Inferior parietal cortex (tissue), 1 donor: ENCODE data around the gene ACAP2.
"Not testable (repeated sequence)": the region's sequence is repeated elsewhere in the genome, so short reads cannot be mapped to it uniquely, and the experiment has no call there.

ENCODE experiments used
- DNase-seq: peaks from one replicate; pipeline ENCODE4 v3.0.0-alpha.2; 2016; ENCODE audit errors: extremely low spot score

Gene ACAP2

GRCh38 chr3:195394024-195394423, 48.8 kb downstream of the ACAP2 start:
- no peak for DNase-seq

GRCh38 chr3:195388380-195388779, 54.4 kb downstream of the ACAP2 start:
- no peak for DNase-seq

- no peak for DNase-seq
Measured at GRCh38 chr3:195386739-195387138, 56.1 kb downstream of the ACAP2 start.

- no peak for DNase-seq
Measured at GRCh38 chr3:195385526-195385925, 57.3 kb downstream of the ACAP2 start.

GRCh38 chr3:195384952-195385351, 57.9 kb downstream of the ACAP2 start:
- DNase-seq, result no peak

- no peak for DNase-seq
Measured at GRCh38 chr3:195372220-195372619, 70.6 kb downstream of the ACAP2 start.

- no peak for DNase-seq
Measured at GRCh38 chr3:195366200-195366925, 76.5 kb downstream of the ACAP2 start.

GRCh38 chr3:195365371-195365770, 77.4 kb downstream of the ACAP2 start:
- DNase-seq, result no peak

GRCh38 chr3:195357797-195358196, 85.0 kb downstream of the ACAP2 start:
- not testable (repeated sequence) for DNase-seq

GRCh38 chr3:195356151-195357086, 86.4 kb downstream of the ACAP2 start:
- DNase-seq, result peak; percentile 60

- DNase-seq, result not testable (repeated sequence)
Measured at GRCh38 chr3:195354009-195354408, 88.8 kb downstream of the ACAP2 start.

GRCh38 chr3:195352895-195353488, 89.8 kb downstream of the ACAP2 start:
- no peak for DNase-seq

- no peak for DNase-seq
Measured at GRCh38 chr3:195348426-195349115, 94.2 kb downstream of the ACAP2 start.

- DNase-seq, result no peak
Measured at GRCh38 chr3:195337747-195338146, 105.1 kb downstream of the ACAP2 start.

GRCh38 chr3:195334967-195335366, 107.9 kb downstream of the ACAP2 start:
- DNase-seq, result no peak

- no peak for DNase-seq
Measured at GRCh38 chr3:195319060-195319459, 123.8 kb downstream of the ACAP2 start.

GRCh38 chr3:195312714-195313113, 130.1 kb downstream of the ACAP2 start:
- no peak for DNase-seq

- DNase-seq, result no peak
Measured at GRCh38 chr3:195307711-195308110, 135.1 kb downstream of the ACAP2 start.

GRCh38 chr3:195306369-195306768, 136.5 kb downstream of the ACAP2 start:
- DNase-seq, result no peak

GRCh38 chr3:195302431-195302830, 140.4 kb downstream of the ACAP2 start:
- DNase-seq, result no peak

GRCh38 chr3:195297446-195297845, 145.4 kb downstream of the ACAP2 start:
- DNase-seq, result no peak

- DNase-seq, result no peak
Measured at GRCh38 chr3:195296662-195297061, 146.2 kb downstream of the ACAP2 start.
